Endothelial cell of umbilical vein (primary cell): ENCODE data around the gene CLCN2. TPM values are rescaled to one million over a fixed set of nuclear protein-coding genes. Genes with fewer than 3 reads are reported as not detected.

ENCODE experiments used
- BruUV-seq: library from RNA; stranded (reverse); fragments of 400-500 nt; replicated peaks from 2 replicates; lab custom pipeline; 2021; lab: Mats Ljungman, UMichigan
- CTCF ChIA-PET: fragments of 300-600, 350-600 bp; sonication (Branson Sonifier 250); formaldehyde crosslinking; loops from one replicate; lab custom pipeline; 2021; ENCODE audit warnings: antibody characterized with exemption, inconsistent platforms; lab: Charles Lee
- POLR2A ChIA-PET: fragments of 300-600, 350-600 bp; sonication (Branson Sonifier 250); formaldehyde crosslinking; loops from one replicate; lab custom pipeline; 2021; ENCODE audit warnings: antibody characterized with exemption, inconsistent platforms; lab: Charles Lee
- DNase-seq: peaks from one replicate; pipeline ENCODE4 v3.0.0-alpha.2; 2011; ENCODE audit warnings: low read depth, low spot score
- FAIRE-seq: peaks from 2 replicates; lab custom pipeline; 2011; peaks lifted over from hg19 to GRCh38; lab: Jason Lieb, UNC
- H2AFZ ChIP-seq: 2 replicates; pipeline ENCODE4 v1.6.0; 2012; ENCODE audit warnings: low read depth, low read length, control low read depth, inconsistent platforms
- H3K27ac ChIP-seq: 2 replicates; pipeline ENCODE4 v1.5.1; 2011; ENCODE audit warnings: low read depth, mild to moderate bottlenecking, control low read depth, low read length, moderate library complexity; ENCODE audit not compliant: insufficient read depth
- H3K27me3 ChIP-seq, 2 experiments: 2 replicates each; pipeline versions ENCODE4 v1.6.0 to v1.6.1; 2011; ENCODE audit warnings: low read length in 2 of 2, mixed read lengths in 1 of 2; ENCODE audit not compliant: control insufficient read depth in 2 of 2, insufficient read depth in 2 of 2
- H3K36me3 ChIP-seq, 2 experiments: 2 replicates in 1 of 2; 3 replicates in 1 of 2; pipeline ENCODE4 v1.5.1; 2011; ENCODE audit warnings: low read length in 2 of 2, mild to moderate bottlenecking in 1 of 2, moderate library complexity in 1 of 2; ENCODE audit not compliant: control insufficient read depth in 2 of 2, insufficient read depth in 2 of 2; ENCODE audit errors: extremely low read depth in 1 of 2
- H3K4me1 ChIP-seq: 3 replicates; pipeline ENCODE4 v1.5.1; 2011; ENCODE audit warnings: mild to moderate bottlenecking, low read length; ENCODE audit not compliant: control insufficient read depth, insufficient read depth; ENCODE audit errors: extremely low read depth
- H3K4me2 ChIP-seq: 2 replicates; pipeline ENCODE4 v1.6.1; 2011; ENCODE audit warnings: low read length, control low read depth, mixed read lengths; ENCODE audit not compliant: insufficient read depth
- H3K4me3 ChIP-seq, 3 experiments: fragments of 200-600 bp in 1 of 3; sonication (generic), shearing (Covaris generic) in 1 of 3; replicated peaks in 1 of 3; 2 replicates each; pipeline ENCODE4 v1.5.1; 2011 to 2016; ENCODE audit warnings: control low read depth in 3 of 3, low read length in 3 of 3, mild to moderate bottlenecking in 2 of 3, inconsistent platforms in 1 of 3, low read depth in 1 of 3, moderate library complexity in 1 of 3; ENCODE audit not compliant: insufficient read depth in 1 of 3
- H3K79me2 ChIP-seq: 2 replicates; pipeline ENCODE4 v1.6.0; 2012; ENCODE audit warnings: low read length, inconsistent platforms; ENCODE audit not compliant: control insufficient read depth, insufficient read depth
- H3K9ac ChIP-seq: replicated peaks from 2 replicates; pipeline ENCODE3; 2011; ENCODE audit warnings: low read length, control low read depth; ENCODE audit not compliant: insufficient read depth; ENCODE audit errors: extremely low read depth
- H3K9me1 ChIP-seq: replicated peaks from 3 replicates; pipeline ENCODE4 v1.6.0; 2011; ENCODE audit warnings: mild to moderate bottlenecking, low read length; ENCODE audit not compliant: control insufficient read depth, insufficient read depth; ENCODE audit errors: extremely low read depth
- H3K9me3 ChIP-seq: replicated peaks from 2 replicates; pipeline ENCODE4 v1.5.1; 2012; ENCODE audit warnings: low read length, inconsistent platforms; ENCODE audit not compliant: control insufficient read depth, insufficient read depth
- H4K20me1 ChIP-seq: replicated peaks from 2 replicates; pipeline ENCODE3; 2011; ENCODE audit warnings: mild to moderate bottlenecking, low read length; ENCODE audit not compliant: control insufficient read depth, insufficient read depth; ENCODE audit errors: extremely low read depth
- CTCF ChIP-seq, 2 donors: IDR thresholded peaks; 1 replicate in 1 of 2; 2 replicates in 1 of 2; pipeline ENCODE4 v1.5.1; 2011; ENCODE audit warnings: low read length in 2 of 2, mild to moderate bottlenecking in 2 of 2, moderate library complexity in 2 of 2, control low read depth in 1 of 2, inconsistent platforms in 1 of 2, low read depth in 1 of 2; ENCODE audit not compliant: insufficient read depth in 1 of 2; ENCODE audit errors: extremely low read depth in 1 of 2
- EZH2 ChIP-seq: IDR thresholded peaks from 2 replicates; pipeline ENCODE4 v1.6.1; 2012; ENCODE audit warnings: borderline replicate concordance, low read depth, mild to moderate bottlenecking, moderate library complexity, low read length, inconsistent platforms; ENCODE audit not compliant: severe bottlenecking
- FOS ChIP-seq: IDR thresholded peaks from 2 replicates; pipeline ENCODE4 v1.6.1; 2011; ENCODE audit warnings: mild to moderate bottlenecking, low read length, moderate library complexity, borderline replicate concordance; ENCODE audit not compliant: insufficient read depth
- GATA2 ChIP-seq: IDR thresholded peaks from 2 replicates; pipeline ENCODE4 v1.7.0; 2011; ENCODE audit warnings: low read depth, mild to moderate bottlenecking, moderate library complexity, mixed read lengths, low read length; ENCODE audit not compliant: insufficient read length, insufficient read depth
- JUN ChIP-seq: IDR thresholded peaks from 2 replicates; pipeline ENCODE4 v1.6.1; 2011; ENCODE audit warnings: borderline replicate concordance, low read depth; ENCODE audit not compliant: insufficient read length, insufficient read depth
- MAX ChIP-seq: IDR thresholded peaks from 2 replicates; pipeline ENCODE4 v1.6.1; 2011; ENCODE audit not compliant: insufficient read depth, insufficient read length
- MYC ChIP-seq: IDR thresholded peaks from one replicate; pipeline ENCODE4 v1.6.1; 2011; ENCODE audit warnings: mild to moderate bottlenecking, low read depth, low read length
- POLR2A ChIP-seq: IDR thresholded peaks from 2 replicates; pipeline ENCODE4 v1.6.1; 2012; ENCODE audit warnings: low read depth, mild to moderate bottlenecking, control low read depth, low read length
- POLR2AphosphoS5 ChIP-seq: IDR thresholded peaks from 2 replicates; pipeline ENCODE4 v1.6.1; 2012; ENCODE audit warnings: low read depth, mild to moderate bottlenecking, control low read depth, low read length, moderate library complexity; ENCODE audit not compliant: insufficient read depth
- dilution Hi-C: fragments of 300-500 bp; cut with MboI; formaldehyde crosslinking; loops from one replicate; pipeline ENCODE4 v1.15.0; 2019; ENCODE audit warnings: low sequenced_read_pairs; ENCODE audit not compliant: extremely low pct_ligation_motif_present
- intact Hi-C: fragments of 100-400 bp; cut with micrococcal nuclease; formaldehyde crosslinking; loops from one replicate; pipeline ENCODE4 v1.10.0; 2022
- polyA plus RNA-seq, 4 experiments: library from polyadenylated mRNA; depleted of rRNA in 3 of 4; stranded (reverse) in 3 of 4; unstranded in 1 of 4; fragments of >200 nt; gene quantifications; 2 replicates each; pipeline versions ENCODE4 v1.2.1 to v1.2.3, GENCODE V29; 2011 to 2012; ENCODE audit warnings: missing spikeins in 1 of 4
- total RNA-seq: library from RNA; stranded (reverse); gene quantifications from 2 replicates; pipeline ENCODE4 v1.2.3, GENCODE V29; 2021

Gene CLCN2
- total and polyA plus RNA-seq, 2 donors (not counting 3 experiments of a cell fraction or from before 2014, with no cell fraction given), result 3.5 to 6.5 TPM

- DNase-seq, result no peak
Measured at GRCh38 chr3:184322731-184323487, 38.5 kb downstream of the CLCN2 start.

More at GRCh38 chr3:184322731-184323487, 38.5 kb downstream of the CLCN2 start:
- no peak overlapping the region for H3K4me3 ChIP-seq
- no peak overlapping the region for H2AFZ ChIP-seq
- H3K36me3 ChIP-seq, result peaks cover 68 to 73% of the 10 kb centered on the region in 2 experiments
- no peaks in the 10 kb centered on the region for H3K9me3 ChIP-seq
- H3K27ac ChIP-seq, result no peak overlapping the region
- no peaks in the 10 kb centered on the region for H3K9me1 ChIP-seq
- FAIRE-seq, result no peak
- intact Hi-C loops, result no loop called here
- POLR2A ChIA-PET, result no interaction called here
- no TSS peak for BruUV-seq
- H3K27me3 ChIP-seq, result no peaks in the 10 kb centered on the region
- dilution Hi-C loops, result no loop called here
- TF ChIP-seq MYC (no peak), CTCF (IDR thresholded peaks at IDR 0.05; ENCODE audit: extremely low read depth in 1 of 2, insufficient read depth in 1 of 2, low read depth in 1 of 2, low read length in 2 of 2) (no peak), FOS (no peak), GATA2 (no peak), JUN (no peak), POLR2A (no peak), POLR2AphosphoS5 (no peak), MAX (no peak), EZH2 (no peak)
- H3K79me2 ChIP-seq, result peaks cover 89% of the 10 kb centered on the region
- H4K20me1 ChIP-seq, result no peaks in the 10 kb centered on the region
- no peak overlapping the region for H3K9ac ChIP-seq
- no peak overlapping the region for H3K4me2 ChIP-seq
- CTCF ChIA-PET, result no interaction called here
- H3K4me1 ChIP-seq, result peaks cover 28% of the 10 kb centered on the region
